Activated effector memory CD4-positive, alpha-beta T cell treated with Interleukin-2 at 50 U/mL for 16 hours (primary cell): Measurements from ENCODE around the gene GSE1.

Source experiments
- DNase-seq: peaks from one replicate; pipeline ENCODE4 v3.0.0-alpha.2; 2020

GSE1 gene

GRCh38 chr16:85607321-85607765 lies 5.8 kb upstream of the GSE1 start:
- no peak for DNase-seq

GRCh38 chr16:85607796-85608514 lies 5.2 kb upstream of the GSE1 start:
- DNase-seq, result no peak

DNA sequence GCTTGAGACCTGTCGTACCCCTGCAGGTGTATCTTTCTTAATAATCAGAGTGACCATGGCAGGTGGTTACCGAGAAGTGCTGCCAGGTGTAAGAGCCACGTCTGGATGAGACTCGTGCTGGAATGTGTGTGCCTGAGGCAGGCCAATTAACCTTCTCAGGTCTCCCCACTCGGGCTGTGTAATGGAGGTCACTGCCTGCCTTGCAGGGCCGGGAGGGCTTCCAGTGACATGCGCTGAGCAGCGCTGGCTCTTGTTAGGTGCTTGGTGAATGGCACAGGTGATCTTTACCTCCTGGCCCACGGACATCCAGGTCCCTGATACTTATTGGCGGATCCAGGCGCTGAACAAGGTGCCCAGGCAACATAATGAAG lies 4.6 kb upstream of the GSE1 start:
- DNase-seq, result no peak

DNA sequence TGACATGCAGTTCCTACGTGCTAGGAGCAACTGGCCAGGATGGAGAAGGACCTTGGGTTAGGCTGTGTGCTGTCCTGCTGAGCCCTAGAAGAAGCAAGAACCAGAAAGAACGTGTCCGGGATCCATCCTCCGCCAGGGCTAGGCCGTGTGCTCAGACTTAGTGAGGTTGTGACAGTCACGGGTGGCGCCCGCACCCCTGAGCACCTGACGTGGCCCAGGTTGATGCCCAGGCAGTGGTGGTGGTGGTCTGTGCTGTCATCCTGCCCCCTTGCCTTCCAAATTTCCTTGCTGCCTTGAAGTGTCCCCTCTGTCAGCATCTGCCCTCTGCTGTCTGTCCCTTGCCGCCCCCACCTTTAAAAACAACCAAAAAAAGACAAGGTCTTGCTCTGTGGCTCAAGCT lies 4.2 kb upstream of the GSE1 start:
- DNase-seq, result no peak

- no peak for DNase-seq
Measured at GRCh38 chr16:85609539-85609938, 3.6 kb upstream of the GSE1 start.

GRCh38 chr16:85610059-85610445 lies 3.1 kb upstream of the GSE1 start:
- DNase-seq, result no peak

- peak; percentile 79 for DNase-seq
Measured at GRCh38 chr16:85610446-85611193, 2.5 kb upstream of the GSE1 start.

DNA sequence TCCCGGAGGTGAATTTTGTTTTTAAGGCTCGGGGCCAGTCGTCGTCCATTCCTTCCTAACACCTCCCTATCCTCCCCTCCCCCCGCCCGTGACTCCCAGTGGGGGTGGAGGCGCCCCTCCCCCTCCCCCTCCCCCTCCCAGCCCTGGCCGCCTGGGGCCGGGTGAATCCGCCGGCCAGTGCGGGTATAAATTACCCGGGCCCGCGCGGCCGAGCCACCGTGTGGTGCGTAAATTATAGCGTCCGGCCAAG lies 2.0 kb upstream of the GSE1 start:
- DNase-seq, result no peak

DNA sequence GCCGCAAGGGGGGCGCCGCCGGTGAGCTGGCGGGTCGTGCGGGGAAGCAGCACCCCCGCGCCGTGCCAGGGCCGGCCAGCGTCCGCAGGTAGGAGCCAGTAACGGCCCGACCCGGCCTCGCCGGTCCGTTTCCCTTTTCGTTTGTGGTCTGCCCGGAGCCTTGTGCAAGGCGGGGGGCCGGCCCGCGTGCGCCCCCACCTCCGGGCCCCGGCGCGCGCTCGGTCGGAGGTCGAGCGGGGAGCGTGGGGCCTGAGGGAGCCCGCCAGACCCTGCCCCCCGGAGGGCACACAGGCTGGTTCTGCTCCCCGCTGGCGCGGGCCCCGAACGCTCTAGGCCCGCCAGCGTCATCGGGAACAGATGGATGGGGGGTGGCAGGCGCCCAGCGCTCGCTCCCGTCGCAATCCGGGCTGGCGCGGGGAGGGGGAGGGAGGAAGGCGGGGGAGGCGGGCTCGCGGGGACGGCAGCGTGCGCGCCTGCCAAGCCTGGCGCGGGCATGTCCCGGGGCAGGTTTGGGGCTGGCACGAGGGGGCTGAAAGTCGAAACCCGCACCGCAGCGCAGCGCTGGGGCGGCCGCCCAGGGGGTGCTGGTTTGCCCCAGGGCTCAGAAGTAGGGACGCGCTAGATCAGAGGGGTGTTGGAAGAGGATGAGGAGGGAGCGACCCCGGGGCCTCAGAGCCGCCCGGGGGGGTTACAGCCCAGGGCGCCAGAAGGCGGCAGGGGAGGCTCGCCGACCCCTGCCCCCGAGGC lies 1.5 kb upstream of the GSE1 start:
- peak; percentile 26 for DNase-seq

DNA sequence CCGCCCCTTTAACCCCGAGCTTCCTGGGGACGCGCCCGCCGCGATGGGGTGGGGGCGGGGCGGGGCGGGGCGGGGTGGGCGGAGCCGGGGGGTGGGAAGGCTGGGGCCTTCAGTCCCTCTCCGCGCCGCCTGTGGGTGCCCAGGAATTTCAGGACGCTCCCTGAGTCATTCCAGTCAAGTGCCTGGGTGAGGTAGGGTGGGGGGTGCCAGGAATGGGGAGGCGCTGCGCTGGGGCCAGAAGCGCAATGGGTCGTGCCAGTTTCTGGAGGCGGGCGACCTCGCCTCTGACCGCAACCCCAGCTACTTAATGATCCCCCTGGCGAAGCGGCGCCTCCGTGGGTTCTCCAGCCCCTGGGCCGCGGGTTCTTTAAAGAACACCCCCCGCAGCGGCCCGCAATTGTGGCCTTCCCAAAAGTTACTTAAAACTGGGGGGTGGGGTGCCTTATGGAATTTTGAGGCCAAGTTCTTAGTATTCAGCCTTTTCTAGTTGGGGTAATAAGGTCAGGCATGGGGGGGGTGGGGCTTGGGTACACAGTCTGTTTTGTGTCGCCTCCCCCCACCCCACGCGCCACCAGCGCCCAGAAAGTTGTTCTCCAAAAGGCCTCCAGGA lies 826 bp upstream of the GSE1 start:
- peak; percentile 16 for DNase-seq

GRCh38 chr16:85613604-85614337 lies 649 bp downstream of the GSE1 start:
- no peak for DNase-seq

DNA sequence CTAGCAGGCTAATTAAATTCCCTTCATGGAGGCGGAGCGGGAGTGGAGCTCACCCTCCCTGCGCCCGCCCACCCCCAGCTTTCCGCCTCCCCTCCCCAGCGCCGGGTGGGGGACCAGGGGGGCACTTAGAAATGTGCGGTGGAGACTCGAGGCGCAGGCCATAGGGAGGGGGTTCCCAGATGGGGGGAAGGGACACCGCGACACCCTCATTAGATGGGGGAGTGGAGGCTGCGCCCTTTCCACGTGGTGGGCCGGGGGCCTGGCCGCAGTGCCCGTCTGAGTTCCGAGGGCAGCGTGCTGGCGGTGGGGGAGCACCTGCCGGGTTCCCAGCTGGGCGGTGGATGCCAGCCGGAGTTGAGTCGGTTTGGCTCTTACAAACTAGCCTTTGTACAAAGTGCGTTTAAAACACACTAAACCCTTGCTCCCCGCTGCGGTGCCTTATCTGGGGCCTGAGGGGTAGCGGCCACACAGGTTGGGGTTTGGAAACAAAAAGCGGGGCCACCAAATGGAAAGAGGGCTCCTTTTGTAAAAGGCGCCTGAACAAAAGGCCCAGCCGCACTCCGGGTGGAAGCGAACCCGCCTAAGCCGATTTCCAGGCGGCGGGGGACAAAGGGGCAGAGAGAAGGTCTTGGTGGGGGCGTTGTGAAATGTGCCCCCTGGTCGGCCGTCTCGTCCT lies 1.4 kb downstream of the GSE1 start:
- no peak for DNase-seq

- peak; percentile 29 for DNase-seq
Measured at GRCh38 chr16:85615014-85615851, 2.1 kb downstream of the GSE1 start.

DNA sequence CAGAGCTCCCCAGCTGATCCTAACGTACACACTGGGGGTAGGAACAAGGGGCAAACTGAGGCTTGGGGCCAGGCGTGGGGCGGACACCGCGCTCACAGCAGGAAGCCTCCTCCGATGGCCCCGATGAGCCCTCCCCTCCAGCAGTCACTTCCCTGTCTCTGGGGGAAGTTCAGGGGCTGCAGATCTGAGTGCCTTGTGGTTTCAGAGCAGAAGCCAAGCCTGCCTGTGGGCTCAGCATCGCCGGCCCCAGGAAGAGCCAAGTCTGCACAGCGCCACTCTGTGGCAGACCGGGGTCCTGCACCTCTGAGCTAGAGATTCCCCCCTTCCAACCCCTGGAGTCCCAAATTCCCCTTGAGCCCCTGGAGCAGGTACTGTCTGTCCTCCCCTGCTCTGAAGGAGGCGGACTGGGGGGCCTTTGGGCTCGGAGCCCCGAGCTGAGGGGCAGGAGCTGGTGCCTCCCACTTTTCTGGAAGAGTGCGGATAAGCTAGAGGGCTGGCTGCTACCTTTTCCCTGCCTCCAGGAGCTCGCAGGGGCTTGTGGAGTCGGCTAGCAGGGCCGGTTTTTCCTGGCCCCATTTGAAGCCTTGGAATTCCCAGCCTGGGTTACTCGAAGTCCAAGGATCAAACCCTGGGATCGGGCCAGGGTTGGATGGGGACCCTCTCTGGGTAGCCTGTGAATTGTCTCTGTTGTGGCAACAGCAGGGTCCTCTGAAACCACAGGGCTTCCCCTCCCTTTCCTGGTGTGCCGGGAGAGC lies 2.9 kb downstream of the GSE1 start:
- peak; percentile 67 for DNase-seq

GRCh38 chr16:85616607-85617321 lies 3.6 kb downstream of the GSE1 start:
- no peak for DNase-seq

GRCh38 chr16:85617948-85618347 lies 4.8 kb downstream of the GSE1 start:
- DNase-seq, result no peak

DNA sequence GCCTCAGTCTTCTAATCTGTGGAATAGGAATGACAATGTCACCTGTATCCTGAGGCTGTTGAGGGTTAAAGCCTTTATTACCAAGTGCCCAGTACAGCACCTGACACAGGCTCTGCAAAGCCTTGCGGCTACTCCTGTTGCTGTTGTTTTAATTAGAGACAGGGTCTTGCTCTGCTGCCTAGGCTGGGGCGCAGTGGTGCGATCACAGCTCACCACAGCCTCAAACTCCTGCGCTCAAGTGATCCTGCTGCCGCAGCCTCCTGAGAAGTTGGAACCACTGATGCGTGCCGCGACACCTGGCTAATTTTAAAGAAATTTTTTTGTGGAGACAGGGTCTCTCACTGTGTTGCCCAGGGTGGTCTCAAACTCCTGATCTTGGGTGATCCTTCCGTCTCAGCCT lies 5.4 kb downstream of the GSE1 start:
- DNase-seq, result no peak

DNA sequence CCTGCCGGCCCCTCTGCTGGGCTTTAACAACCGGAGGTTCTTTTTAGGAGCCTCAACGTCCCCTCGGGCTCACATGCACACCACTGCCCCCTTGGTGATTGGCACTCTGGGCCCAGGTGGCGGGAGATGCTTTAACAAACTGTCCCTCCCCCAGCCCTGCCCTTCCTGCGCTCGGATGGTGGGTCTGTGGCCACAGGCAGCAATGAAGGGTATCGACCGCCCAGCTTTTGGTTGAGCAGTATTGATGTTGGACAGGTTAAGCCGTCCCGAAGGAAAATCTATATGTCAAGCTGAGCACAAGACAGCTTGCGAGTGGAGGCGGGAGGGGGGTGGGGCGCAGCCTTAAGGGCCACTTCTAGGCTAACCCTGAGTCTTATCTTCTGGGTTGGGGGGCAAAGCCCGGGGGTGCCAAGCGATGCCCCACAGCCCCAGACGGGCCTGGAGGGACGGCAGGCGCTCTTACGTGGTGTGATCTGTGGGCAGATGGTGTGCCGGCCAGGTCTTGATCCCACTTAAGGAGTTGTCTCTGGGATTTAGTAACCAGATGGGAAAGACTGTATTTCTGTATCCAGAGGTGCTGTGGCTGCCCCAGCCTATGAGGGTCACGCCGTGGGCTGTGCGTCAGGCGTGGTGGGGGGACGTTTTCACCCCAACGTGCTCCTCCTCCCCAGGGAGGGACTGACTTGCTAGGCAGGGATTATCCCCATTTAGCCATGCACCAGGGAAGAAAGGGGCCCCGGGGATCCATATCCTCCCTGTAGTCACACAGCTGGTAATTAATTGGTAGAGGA lies 6.2 kb downstream of the GSE1 start:
- no peak for DNase-seq

GRCh38 chr16:85620374-85620773 lies 7.3 kb downstream of the GSE1 start:
- no peak for DNase-seq
